Measurements from ENCODE around the gene PER2.

DNA sequence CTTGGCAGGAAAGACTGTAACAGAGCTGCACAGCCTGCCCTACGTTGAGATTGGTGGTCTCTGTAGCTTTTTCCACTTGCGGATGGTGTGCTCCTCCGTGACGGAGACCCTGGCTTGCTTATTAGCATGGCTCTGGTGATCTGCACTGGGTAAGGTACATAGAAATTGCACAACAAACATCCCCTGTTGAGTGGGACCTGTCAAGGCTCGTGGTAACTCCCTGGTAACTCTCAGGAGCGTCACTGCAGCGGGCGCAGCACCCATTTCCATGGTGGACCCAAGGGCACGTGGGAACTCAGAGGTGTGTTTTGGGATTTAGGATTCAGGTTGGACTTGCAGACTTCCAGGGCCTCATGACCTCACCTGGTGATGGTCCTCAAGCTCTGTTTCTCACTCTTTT, 33.1 kb upstream of the PER2 start:
- TF ChIP-seq POLR2AphosphoS5 (IDR thresholded peaks at IDR 0.05; ENCODE audit: low read depth, low read length), result no peak
- TF ChIP-seq TAF1 (IDR thresholded peaks at IDR 0.05; ENCODE audit: borderline replicate concordance, insufficient read depth, low read length), result no peak
